HepG2 (cell line): Measurements from ENCODE around the gene FAM90A26. TPM values are rescaled to one million over a fixed set of nuclear protein-coding genes. Genes with fewer than 3 reads are reported as not detected.

Source experiments
- AGO2 ChIP-seq: fragments of 200-400 bp; formaldehyde crosslinking; optimal IDR thresholded peaks from 2 replicates; pipeline ENCODE3; 2017; ENCODE audit warnings: mild to moderate bottlenecking, low read depth, low read length, moderate library complexity
- BORCS8-MEF2B ChIP-seq: sonication (generic); formaldehyde crosslinking; IDR thresholded peaks from 2 replicates; pipeline ENCODE4 v1.8.0; 2022; ENCODE audit warnings: mild to moderate bottlenecking, missing genetic modification reagents
- ERF ChIP-seq: IDR thresholded peaks from 2 replicates; pipeline ENCODE4 v1.6.1; 2018; ENCODE audit warnings: missing biosample characterization, missing genetic modification reagents
- KIAA2018 ChIP-seq: sonication (generic); formaldehyde crosslinking; IDR thresholded peaks from 2 replicates; pipeline ENCODE4 v1.5.0; 2020; ENCODE audit warnings: mild to moderate bottlenecking, missing genetic modification reagents, borderline replicate concordance
- NFKB2 ChIP-seq: sonication (generic); formaldehyde crosslinking; IDR thresholded peaks from 2 replicates; pipeline ENCODE4 v1.4.0; 2020; ENCODE audit warnings: missing genetic modification reagents, borderline replicate concordance
- POLR2A ChIP-seq, 2 experiments: IDR thresholded peaks; 2 replicates each; pipeline ENCODE4 v1.6.1; 2011; ENCODE audit warnings: low read depth in 2 of 2, low read length in 2 of 2, mild to moderate bottlenecking in 1 of 2, moderate library complexity in 1 of 2; ENCODE audit not compliant: insufficient read depth in 1 of 2
- RBFOX2 ChIP-seq: fragments of 200-400 bp; formaldehyde crosslinking; IDR thresholded peaks from 2 replicates; pipeline ENCODE4 v1.6.1; 2017; ENCODE audit warnings: low read depth, mild to moderate bottlenecking, low read length
- ZNF30 ChIP-seq: sonication (generic); formaldehyde crosslinking; IDR thresholded peaks from 2 replicates; pipeline ENCODE4 v1.5.0; 2020; ENCODE audit warnings: mild to moderate bottlenecking, missing genetic modification reagents
- ZNF33A ChIP-seq: sonication (generic); formaldehyde crosslinking; IDR thresholded peaks from 2 replicates; pipeline ENCODE4 v1.5.1; 2020; ENCODE audit warnings: missing genetic modification reagents, mild to moderate bottlenecking, moderate library complexity, borderline replicate concordance
- ZNF558 ChIP-seq: sonication (generic); formaldehyde crosslinking; IDR thresholded peaks from 2 replicates; pipeline ENCODE4 v1.9.0; 2022; ENCODE audit warnings: mild to moderate bottlenecking, missing genetic modification reagents, borderline replicate concordance
- polyA plus RNA-seq, 8 experiments: library from polyadenylated mRNA; depleted of rRNA in 3 of 8; stranded (reverse) in 7 of 8; unstranded in 1 of 8; fragments of >200 nt; fragmentation: Illumina TruSeq in 4 of 8; extraction: Trizol in 4 of 8; gene quantifications; 2 replicates each; pipeline versions ENCODE4 v1.2.1 to v1.2.3, GENCODE V29; 2011 to 2016; ENCODE audit warnings: low read depth in 4 of 8, missing spikeins in 1 of 8, mixed read lengths in 1 of 8; ENCODE audit not compliant: insufficient read depth in 1 of 8
- total RNA-seq, 5 experiments: library from RNA; depleted of rRNA; stranded (reverse); fragments of >200 nt; fragmentation: Illumina TruSeq; extraction: Trizol; gene quantifications; 2 replicates each; pipeline ENCODE4 v1.2.3, GENCODE V29; 2016; ENCODE audit warnings: low read depth in 1 of 5
- TF ChIP-seq, protein P1 (sequence below): sonication (generic); formaldehyde crosslinking; IDR thresholded peaks from 2 replicates; pipeline ENCODE4 v1.4.0; 2020; ENCODE audit warnings: mild to moderate bottlenecking, missing genetic modification reagents
- TF ChIP-seq, protein P2 (sequence below): sonication (generic); formaldehyde crosslinking; IDR thresholded peaks from 2 replicates; pipeline ENCODE4 v1.4.0; 2020; ENCODE audit warnings: missing genetic modification reagents

The FAM90A26 gene
- total and polyA plus RNA-seq, 2 of the 13 experiments (the other 11 are each of a cell fraction or from before 2014, with no cell fraction given), result not detected

- TF ChIP-seq, protein P1, sequence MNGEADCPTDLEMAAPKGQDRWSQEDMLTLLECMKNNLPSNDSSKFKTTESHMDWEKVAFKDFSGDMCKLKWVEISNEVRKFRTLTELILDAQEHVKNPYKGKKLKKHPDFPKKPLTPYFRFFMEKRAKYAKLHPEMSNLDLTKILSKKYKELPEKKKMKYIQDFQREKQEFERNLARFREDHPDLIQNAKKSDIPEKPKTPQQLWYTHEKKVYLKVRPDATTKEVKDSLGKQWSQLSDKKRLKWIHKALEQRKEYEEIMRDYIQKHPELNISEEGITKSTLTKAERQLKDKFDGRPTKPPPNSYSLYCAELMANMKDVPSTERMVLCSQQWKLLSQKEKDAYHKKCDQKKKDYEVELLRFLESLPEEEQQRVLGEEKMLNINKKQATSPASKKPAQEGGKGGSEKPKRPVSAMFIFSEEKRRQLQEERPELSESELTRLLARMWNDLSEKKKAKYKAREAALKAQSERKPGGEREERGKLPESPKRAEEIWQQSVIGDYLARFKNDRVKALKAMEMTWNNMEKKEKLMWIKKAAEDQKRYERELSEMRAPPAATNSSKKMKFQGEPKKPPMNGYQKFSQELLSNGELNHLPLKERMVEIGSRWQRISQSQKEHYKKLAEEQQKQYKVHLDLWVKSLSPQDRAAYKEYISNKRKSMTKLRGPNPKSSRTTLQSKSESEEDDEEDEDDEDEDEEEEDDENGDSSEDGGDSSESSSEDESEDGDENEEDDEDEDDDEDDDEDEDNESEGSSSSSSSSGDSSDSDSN (CRISPR knock-in tag), result peak; percentile 49; the same call in 1 of the 2 replicates
- TF ChIP-seq RBFOX2, result peak; percentile 49
- TF ChIP-seq KIAA2018 (CRISPR knock-in tag), result 0 out of 2 replicates have a peak, but pooled peaks have one; percentile 67
- TF ChIP-seq POLR2A (IDR thresholded peaks at IDR 0.05; ENCODE audit: insufficient read depth in 1 of 2, low read depth in 2 of 2, low read length in 2 of 2), result 0 out of 4 replicates have a peak, but pooled peaks of 1 of the 2 experiments have one; percentile 12
- 0 out of 2 replicates have a peak, but pooled peaks have one; percentile 17 for TF ChIP-seq ERF (CRISPR knock-in tag)
- 0 out of 2 replicates have a peak, but pooled peaks have one; percentile 1 for TF ChIP-seq NFKB2 (CRISPR knock-in tag)
- peak; percentile 39 for TF ChIP-seq AGO2
- peak; percentile 48; the same call in 1 of the 2 replicates for TF ChIP-seq ZNF30 (CRISPR knock-in tag)
- TF ChIP-seq, protein P2, sequence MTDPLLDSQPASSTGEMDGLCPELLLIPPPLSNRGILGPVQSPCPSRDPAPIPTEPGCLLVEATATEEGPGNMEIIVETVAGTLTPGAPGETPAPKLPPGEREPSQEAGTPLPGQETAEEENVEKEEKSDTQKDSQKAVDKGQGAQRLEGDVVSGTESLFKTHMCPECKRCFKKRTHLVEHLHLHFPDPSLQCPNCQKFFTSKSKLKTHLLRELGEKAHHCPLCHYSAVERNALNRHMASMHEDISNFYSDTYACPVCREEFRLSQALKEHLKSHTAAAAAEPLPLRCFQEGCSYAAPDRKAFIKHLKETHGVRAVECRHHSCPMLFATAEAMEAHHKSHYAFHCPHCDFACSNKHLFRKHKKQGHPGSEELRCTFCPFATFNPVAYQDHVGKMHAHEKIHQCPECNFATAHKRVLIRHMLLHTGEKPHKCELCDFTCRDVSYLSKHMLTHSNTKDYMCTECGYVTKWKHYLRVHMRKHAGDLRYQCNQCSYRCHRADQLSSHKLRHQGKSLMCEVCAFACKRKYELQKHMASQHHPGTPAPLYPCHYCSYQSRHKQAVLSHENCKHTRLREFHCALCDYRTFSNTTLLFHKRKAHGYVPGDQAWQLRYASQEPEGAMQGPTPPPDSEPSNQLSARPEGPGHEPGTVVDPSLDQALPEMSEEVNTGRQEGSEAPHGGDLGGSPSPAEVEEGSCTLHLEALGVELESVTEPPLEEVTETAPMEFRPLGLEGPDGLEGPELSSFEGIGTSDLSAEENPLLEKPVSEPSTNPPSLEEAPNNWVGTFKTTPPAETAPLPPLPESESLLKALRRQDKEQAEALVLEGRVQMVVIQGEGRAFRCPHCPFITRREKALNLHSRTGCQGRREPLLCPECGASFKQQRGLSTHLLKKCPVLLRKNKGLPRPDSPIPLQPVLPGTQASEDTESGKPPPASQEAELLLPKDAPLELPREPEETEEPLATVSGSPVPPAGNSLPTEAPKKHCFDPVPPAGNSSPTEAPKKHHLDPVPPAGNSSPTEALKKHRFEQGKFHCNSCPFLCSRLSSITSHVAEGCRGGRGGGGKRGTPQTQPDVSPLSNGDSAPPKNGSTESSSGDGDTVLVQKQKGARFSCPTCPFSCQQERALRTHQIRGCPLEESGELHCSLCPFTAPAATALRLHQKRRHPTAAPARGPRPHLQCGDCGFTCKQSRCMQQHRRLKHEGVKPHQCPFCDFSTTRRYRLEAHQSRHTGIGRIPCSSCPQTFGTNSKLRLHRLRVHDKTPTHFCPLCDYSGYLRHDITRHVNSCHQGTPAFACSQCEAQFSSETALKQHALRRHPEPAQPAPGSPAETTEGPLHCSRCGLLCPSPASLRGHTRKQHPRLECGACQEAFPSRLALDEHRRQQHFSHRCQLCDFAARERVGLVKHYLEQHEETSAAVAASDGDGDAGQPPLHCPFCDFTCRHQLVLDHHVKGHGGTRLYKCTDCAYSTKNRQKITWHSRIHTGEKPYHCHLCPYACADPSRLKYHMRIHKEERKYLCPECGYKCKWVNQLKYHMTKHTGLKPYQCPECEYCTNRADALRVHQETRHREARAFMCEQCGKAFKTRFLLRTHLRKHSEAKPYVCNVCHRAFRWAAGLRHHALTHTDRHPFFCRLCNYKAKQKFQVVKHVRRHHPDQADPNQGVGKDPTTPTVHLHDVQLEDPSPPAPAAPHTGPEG (CRISPR knock-in tag), result 0 out of 2 replicates have a peak, but pooled peaks have one; percentile 12
- 0 out of 2 replicates have a peak, but pooled peaks have one; percentile 7 for TF ChIP-seq ZNF33A (CRISPR knock-in tag)
- TF ChIP-seq ZNF558 (CRISPR knock-in tag), result peak; percentile 64; the same call in 1 of the 2 replicates
- TF ChIP-seq BORCS8-MEF2B (CRISPR knock-in tag), result 0 out of 2 replicates have a peak, but pooled peaks have one; percentile 58
Measured at GRCh38 chr4:9153571-9154157, 16.5 kb upstream of the FAM90A26 start (continued).
